NCI-H1105 treated with DMSO at 0.1 percent for 48 hours (cell line): Measurements from ENCODE around the gene GCLC.
"Not testable (repeated sequence)": the region's sequence is repeated elsewhere in the genome, so short reads cannot be mapped to it uniquely, and the experiment has no call there.

Experiments used
- DNase-seq: peaks from one replicate; lab custom pipeline; 2025; lab: John Stamatoyannopoulos, UW

Gene GCLC

DNA sequence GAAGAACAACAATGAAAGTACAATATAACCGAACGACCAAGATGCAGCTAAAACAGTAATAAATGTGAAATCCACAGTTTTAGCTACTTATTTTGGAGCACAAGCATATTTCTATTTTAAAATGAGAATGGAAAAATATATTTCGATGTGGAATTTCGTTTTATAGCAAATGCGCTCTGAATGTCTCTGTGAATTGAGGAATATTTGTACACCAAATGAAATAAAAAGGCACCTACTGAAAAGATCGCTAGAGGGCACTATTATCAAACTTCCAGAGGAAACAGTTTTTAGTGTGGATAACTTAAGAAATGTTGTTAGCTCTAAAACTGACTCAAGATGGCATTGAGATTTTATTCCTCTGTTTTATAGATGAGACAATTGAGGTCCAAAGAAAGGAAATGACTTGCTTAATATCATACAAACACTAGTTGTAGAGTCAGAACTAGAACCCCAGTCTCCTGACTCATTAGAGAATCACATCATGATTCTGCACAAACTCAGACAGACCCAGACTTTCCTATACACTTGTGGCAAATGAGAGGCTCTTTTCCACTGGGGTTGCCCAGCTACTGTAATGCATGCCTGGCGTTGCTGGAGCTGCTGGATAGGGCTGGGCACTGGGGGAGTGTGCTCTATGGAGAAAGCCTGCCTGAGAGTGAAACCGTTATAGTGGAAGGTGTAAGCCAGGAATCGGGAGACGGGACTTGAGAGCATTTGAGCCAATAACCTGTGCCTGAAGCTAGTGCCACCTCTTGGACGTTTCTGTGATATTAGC is 51.9 kb downstream of the GCLC start:
- DNase-seq = peak; percentile 74

DNA sequence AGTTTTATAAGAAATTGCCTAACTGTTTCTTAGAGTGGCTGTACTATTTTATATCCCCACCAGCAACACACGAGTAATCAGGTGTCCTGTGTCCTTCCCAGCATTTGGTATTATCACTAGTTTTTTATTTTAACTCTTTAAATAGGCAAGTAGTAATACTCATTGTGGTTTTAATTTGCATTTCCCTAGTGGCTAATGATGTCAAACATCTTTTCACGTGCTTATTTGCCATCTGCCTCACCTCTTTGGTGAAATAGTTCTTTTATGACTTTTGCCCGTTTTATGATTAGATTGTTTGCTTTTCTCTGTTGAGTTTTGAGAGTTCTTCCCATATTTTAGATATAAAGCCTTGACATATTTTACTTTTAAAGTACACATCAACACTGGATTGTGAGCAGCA is 57.8 kb downstream of the GCLC start:
- DNase-seq = no peak

DNA sequence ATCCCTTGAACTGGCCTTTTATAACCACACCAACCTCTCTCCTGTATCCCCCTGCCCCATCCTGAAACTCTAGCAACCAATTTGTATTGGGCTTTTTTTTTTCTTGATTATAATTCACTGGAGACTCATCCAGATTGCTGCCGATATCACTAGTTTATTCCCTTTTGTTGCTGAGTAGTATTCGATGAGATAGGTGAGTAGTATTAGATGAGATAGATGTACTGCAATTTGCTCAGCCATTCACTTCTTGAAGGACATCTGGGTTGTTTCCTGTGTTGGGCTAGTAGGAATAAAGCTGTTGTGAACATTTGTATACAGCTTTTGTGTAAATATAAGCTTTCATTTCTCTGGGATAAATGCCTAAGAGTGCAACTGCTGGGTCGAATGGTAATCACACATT is 58.2 kb downstream of the GCLC start:
- DNase-seq = no peak

DNA sequence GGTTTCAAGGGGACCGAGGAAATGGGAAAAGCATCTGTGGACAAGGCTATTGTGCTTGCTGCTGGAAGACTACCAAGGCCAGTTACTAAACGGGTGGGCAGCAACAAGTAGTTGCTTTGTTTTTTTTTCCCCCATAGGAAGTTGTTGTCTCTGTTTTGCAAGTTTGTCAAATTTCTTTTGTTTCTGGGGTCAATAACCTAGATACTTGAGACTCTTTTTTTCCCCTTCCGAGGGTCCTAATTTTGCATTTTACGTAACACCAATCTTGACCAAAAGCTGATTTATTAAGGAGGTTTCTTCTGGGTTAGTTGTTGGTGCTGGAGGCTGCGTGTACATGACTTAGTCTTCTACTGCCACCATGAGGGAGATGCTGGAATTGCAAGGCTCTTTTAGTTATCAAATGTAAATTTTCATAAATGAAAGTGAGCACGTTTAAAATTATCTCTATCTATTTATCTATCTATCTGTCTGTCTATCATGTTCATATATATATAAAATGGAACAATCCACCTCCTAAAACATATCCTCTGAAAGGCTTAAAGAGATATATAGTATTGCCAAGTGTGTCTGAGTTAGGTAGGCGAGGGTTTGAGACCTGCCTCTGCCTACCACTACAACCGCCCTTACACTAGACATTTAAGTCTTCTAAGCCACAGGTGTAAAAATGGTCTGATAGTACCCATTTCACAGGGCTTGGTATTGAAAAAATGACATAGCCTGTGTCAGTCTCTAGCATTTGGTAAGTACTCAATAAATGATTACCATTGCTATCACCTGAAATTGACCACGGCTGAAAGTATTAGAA is 60.2 kb downstream of the GCLC start:
- peak; percentile 71 for DNase-seq

DNA sequence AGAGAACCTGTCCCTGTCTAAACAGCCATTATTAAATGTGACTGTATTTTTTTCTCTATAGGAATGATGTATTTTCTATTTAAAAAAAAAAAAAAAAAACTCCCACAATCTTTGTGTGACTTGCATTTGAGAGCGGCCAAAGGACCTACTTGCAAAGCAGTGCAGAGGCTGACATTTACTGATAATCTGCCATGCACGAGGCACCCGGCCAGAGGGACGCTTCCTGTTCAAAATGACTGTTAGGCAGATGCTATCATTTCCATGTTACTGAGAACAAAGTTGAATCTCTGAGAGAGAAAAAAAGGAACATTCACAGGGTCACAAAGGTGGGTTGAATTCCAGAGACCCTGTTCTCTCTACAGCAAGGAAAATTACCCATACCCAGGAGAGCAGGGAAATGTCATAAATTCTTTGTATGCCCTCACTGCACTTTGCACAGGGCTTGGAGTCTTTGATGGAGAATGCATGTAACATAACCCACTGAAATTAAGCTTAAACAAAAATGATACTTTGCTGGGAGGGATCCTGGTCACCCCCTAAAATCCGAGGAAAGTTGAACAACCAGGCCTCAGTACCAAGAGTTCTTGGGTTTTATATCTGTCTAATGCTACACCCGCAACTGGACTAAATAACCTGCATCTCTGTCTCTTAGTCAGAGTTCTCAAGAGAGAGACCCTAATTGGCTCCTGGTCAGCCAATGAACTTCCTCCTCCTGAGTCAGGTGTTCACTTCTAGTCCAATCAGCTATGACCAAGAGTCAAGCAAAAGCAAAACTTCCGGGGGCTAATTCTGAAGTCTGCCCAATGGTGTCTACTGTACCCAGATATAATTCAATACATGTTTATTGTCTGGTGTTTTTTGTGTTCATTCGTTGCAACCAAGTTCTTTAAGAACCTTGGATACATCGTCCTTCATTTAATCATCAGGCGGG is 61.2 kb downstream of the GCLC start:
- no peak for DNase-seq

DNA sequence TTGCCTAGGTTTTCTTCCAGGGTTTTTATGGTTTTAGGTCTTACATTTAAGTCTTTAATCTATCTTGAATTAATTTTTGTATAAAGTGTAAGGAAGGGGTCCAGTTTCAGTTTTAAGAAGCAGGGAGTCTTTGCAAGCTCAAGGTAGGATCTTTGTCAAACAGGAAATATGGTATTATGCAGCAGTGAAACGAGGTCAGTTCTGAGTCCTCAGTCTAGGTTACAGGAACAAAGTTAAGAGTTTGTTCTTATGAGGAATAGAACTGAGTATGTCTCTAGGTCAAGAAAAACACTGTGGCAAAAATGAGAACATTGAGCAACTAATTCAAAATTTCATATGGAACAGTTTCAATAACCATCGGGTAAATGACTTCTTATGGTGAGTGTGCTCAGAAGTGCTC is 63.6 kb downstream of the GCLC start:
- no peak for DNase-seq

DNA sequence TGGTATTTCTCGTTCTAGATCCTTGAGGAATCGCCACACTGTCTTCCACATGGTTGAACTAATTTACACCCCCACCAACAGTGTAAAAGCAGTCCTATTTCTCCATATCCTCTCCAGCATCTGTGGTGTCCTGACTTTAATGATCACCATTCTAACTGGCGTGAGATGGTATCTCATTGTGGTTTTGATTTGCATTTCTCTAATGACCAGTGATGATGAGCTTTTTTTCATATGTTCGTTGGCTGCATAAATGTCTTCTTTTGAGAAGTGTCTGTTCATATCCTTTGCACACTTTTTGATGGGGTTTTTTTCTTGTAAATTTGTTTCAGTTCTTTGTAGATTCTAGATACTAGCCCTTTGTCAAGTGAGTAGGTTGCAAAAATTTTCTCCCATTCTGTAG is 64.1 kb downstream of the GCLC start:
- DNase-seq = not testable (repeated sequence)

DNA sequence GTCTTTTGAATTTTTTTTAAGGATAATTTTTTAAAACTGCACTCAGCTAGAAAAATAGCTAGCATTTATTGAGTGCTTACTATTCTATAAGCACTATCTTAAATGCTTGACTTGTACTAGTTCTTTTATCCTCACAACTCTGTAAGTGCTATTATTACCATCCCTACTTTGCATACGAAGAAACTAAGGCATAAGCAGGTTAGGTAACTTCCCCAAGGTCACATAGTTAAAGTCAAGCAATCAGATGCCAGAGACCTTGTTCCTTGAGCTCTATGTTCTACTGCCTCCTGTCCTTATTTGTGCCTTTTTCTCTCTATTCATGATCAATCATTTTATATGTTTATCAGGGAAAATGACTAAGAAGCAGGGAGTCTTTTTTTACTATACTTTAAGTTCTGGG is 65.0 kb downstream of the GCLC start:
- no peak for DNase-seq

DNA sequence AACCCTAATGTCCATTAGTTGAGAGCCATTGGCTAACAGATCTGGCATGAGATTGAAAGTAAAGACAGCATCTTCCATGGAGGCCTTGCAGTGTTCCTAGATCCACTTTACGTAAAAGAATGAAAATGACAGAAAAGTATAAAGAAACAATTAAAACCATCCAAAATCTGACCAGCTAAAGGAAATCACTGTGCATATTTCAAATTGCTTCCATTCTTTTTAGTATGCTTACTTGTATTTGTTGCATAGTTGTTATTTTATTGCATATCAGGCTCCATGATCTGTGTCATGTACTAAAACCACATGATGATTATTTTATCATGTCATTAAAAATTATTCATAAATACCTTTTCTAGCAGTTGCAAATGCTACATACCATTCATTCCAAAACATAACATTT is 67.9 kb downstream of the GCLC start:
- DNase-seq = no peak

DNA sequence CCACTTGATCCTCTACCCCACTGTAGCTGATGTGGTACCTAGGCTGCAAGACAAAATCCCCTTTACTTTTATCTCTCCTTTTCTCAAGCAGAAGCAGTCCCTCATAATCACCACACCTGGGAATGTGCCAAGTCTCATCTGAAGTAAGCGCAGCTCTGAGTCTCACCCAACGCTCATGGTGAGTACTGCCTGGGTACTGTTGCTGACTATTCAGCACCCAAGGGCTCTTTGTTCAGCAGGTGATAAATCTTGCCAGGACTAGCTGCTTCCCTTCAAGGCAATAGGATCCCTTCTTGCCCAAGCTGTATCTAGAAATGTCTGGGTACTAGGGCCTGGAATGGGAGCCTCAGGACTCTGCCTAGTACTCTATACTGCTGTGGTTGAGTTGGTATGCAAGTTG is 70.9 kb downstream of the GCLC start:
- no peak for DNase-seq

DNA sequence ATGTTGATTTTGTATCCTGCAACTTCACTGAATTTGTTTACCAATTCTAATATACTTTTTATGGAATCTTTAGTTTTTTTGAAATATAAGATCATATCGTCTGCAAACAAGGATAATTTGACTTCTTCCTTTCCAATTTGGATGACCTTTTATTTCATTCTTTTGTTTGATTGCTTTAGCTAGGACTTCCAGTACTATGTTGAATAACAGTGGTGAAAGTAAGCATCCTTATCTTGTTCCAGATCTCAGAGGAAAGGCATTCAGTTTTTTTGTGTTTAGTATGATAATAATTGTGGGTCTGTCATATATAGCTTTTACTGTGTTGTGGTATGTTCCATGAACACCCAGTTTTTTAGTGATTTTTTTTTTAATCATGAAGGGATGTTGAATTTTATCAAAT is 75.7 kb downstream of the GCLC start:
- DNase-seq = no peak

DNA sequence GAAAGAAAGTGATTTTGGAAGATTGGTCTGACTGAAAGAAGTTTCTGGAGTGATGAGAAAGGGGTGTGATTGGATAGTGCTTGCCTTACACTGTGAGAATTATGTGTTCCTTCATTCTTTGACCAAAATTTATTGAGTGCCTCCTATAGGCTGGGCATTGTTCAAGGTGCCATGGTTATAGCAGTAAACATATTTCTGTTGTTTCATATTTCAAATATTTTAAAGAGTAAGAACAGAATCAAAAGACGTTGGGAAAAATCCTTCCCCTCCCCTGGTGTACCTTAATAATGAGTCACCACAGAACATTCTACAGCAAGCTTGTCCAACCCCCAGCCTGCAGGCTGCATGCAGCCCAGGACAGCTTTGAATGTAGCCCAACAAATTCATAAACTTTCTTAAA is 78.6 kb downstream of the GCLC start:
- DNase-seq = no peak

DNA sequence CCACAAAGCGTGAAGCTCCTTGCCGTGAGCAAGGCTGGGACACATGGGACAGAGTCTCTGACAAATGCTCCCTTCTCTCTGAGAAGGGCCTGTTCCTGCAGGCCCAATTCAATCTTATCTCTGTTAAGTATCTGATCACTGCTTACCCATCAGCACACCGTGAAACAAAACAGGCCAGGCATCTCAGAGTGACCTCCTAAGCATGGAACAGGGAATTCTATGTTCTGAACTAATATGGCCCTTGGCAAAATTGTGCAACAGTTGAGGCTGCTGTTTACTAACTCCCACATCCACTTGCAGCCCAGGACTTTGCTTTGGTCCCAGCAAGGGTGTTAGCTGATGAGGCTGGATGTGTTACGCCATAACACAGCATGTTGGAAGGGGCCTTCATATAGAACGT is 79.2 kb downstream of the GCLC start:
- DNase-seq = no peak

DNA sequence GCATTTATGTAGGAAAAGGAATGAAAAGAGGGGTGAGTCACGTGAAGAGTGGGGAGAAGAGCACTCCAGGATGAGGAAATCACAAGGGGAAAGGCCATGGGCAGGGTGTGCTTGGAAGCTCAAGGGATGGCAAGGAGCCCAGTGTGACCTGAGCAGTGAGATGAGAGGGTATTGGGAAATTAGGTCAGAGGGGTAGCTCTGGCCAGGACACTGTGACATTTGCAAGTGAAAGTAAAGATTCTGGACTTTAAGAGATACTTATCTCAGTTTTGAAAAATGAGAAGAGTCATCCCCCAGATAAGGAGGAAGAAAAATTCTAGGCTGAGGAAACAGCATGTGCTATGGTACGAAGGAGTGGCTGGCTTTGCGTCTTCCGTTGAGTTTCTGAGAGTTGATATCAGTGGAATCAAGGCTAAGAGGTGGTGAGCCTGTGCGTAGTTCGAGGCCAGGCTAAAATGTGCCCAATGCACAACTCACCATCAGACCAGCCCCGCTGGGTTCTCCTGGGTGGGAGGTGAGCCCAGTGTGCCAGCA is 79.9 kb downstream of the GCLC start:
- DNase-seq = no peak

DNA sequence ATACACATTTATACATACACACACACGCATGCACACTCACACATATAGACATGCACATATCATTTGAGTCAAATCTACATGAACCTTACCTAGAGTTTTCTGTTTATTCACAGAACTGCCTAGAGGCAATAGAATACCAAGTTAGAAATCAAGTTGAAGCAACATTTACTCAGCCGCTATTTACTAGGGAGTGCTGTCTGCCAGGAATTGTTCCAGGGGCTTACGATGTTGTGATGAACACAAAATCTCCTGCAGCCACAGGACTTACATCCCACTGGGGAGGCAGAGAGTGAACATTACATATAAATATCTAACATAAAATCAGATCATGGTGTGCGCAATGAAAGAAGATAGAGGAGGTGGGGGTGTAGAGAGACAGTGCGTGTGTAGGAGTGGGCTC is 80.4 kb downstream of the GCLC start:
- DNase-seq = no peak

DNA sequence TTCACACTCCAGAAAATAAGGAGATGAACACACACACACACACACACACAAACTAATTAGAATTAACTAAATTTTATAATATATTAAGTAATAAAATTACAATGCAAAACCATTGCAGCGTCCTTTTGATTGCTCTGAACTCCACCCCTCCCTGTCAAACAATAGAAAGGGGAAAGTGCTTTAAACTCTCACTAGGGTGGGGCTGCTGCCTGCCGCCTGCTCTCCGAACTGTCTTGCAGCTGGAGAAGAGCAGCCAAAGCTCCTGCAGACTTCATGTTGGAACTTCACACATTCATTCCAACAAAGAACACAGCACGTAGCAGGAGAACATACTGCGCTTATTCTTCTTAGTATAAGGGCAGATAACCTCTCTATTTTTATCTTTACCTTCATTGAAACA is 83.2 kb downstream of the GCLC start:
- no peak for DNase-seq

DNA sequence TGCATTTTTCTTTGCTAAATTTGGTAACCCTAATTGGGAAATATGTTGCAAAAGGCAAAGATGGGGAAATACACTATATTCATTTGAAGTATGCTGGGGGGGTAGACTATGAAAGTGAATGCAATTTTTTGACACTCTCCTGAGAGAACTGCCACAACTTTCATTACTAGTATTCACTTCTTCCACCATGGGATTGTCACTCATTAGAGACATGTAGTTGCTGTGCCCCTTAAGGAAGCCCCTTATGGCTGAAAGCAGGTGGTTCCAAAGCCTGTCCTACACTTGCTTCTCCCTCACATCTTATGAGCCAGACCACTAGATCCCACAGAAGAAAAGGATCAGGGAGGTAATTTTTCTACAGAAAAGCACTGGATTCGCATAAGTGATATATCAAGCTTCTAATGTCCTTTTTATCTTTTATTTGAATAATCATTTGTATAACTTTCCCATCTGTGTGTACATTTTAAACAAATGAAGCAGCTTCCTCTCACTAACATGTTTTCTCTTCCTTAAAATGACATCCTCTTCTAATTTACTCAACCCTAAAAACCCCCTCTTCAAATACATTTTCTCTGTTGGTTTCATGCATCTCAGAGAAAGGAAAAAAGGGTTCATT is 83.8 kb downstream of the GCLC start:
- DNase-seq = no peak

DNA sequence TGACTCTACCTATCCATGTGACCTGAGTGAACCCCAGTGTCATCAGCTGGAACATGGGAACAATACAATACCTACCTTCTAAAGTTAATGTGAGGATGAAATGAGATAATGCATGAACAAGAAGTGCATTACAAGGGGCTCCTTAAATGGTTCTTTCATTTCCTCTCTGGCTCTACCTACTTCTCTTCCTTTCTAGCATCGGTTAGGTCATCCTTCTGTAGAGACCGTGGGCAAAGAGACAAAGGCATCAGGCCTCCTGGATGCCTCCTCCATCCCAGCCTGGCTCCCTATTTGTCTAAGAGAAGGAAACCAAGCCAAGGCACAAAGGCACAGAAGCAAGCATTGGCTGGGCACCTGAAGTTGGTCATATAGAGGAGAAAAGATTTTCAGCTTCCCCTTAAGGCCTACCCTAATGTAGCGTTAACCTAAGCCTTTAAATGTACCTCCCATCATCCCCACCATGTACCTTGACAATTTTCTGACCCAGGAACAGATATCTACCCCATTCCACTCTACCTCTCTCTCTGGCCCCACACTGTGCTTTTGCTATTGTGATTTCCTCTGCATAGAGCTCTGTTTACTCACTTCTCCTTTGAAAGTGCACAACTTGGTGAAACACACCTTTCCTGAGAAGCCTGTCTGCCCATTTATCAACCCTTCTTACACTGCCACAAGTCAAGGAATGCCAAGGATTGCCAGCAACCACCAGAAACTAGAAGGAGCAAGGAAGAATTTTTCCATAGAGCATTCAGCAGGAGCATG is 86.6 kb downstream of the GCLC start:
- DNase-seq = no peak

DNA sequence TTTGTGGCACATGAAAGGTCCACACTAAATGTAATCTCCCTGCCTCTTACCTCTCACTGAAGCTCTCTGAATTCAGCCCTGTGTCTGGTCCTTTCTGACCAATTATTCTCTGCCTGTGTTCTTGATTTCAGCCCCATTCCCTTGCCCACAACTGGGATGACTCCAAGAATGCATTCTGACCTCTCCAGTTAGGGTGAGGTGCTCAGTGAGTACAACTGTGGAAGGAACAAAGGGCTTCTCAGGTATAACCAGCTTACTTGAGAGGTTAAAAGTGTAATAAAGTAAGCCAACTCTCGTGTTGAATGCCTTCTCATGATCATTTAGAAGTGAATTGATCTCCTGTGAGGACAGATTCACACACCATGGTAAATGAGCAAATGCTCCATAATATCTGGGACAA is 88.1 kb downstream of the GCLC start:
- DNase-seq = no peak

DNA sequence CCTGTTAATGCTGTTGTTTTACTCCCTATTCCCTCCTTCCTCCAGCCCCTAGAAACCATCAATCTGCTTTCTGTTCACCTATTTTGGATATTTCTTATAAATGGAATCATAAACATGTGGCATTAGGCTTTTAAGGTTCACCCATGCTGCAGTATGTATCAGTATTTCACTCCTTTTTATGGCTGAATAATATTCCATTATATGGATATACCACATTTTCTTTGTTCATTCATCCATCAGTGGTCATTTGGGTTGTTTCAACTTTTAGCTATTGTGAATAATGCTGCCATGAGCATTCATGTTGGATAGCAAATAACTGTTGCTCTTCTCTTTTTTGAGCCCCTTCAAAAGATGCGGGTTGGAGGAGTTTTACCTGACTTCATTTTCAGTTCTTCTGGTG is 89.2 kb downstream of the GCLC start:
- DNase-seq = no peak

DNA sequence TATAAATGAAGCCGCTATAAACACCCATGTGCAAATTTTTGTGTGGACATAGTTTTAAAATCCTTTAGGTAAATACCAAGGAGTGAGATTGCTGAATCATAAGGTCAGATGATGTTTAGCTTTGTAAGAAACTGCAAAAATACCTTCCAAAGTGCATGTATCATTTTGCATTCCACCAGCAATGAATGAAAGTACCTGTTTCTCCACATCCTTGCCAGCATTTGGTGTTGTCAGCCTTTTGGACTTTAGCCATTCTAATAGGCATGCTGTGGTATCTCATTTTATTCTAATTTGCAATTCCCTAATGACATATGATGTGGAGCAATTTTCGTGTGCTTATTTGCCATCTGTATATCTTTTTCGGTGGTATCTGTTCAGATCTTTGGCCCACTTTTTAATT is 93.7 kb downstream of the GCLC start:
- no peak for DNase-seq
